ENCODE results near the gene DECR2. TPM values are rescaled to one million over a fixed set of nuclear protein-coding genes. Genes with fewer than 3 reads are reported as not detected.
A peak's percentile ranks its signal among the peaks of the same experiment; 100 is the strongest.
"Not testable (repeated sequence)": the region's sequence is repeated elsewhere in the genome, so short reads cannot be mapped to it uniquely, and the experiment has no call there.

The DECR2 gene
- total RNA-seq, 4 donors from 2014 or later = 16.5 to 30.9 (median 21.4) TPM

DNA sequence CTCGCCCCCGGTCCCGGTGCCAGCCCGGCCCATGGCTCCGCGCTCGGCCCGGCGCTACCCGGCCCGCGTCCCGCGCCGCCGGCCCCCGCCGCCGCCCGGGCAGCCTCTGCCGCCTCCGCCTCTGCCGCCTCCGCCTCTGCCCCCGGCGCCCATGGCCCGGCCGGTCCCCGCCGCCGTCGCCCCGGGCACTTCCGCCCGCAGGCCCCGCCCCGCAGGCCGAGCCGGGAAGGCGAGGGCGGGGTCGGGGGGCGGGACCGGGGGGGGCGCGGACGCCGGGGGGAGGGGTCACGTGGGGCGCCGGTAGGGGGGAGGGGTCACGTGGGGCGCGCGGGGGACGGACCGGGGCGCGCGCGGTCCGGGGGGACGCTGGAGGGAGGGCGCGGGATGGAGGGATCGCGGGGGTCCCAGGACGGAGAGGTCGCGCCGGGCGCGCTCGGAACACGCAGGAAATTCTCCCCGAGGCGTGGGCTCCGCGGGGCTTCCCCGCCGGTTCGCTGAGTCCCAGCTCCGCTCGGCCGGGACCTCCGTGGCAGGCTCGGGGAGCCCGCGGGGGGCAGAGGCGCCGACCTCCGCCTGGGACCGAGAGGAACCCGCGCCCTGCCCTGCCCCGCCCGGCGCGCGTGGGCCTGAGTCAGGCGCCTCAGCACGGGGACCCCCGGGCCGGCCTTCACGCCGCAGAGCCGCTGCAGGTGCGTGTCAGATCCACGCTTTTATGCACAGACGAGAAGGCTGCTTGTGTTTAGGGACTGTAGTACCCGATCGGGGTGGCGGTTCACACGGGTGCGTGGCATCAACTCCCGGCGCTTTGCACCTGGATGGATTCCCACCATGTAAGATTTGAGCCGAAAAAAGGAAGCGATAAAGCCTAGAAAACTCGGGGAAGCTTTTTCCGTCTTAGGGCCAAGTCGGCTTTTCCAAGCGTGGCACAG is 19.6 kb upstream of the DECR2 start, which contains the start of gene PGAP6:
Gene PGAP6, minus strand, starts transcription at position 190 of the 929 bp plus-strand sequence. Its CDS starts 157 bp downstream, at position 33.
- ATAC-seq (ENCODE audit: low FRiP score) = peak; percentile 71
- peak; percentile 44 for DNase-seq (ENCODE audit: low spot score)
- TF ChIP-seq, protein P1, sequence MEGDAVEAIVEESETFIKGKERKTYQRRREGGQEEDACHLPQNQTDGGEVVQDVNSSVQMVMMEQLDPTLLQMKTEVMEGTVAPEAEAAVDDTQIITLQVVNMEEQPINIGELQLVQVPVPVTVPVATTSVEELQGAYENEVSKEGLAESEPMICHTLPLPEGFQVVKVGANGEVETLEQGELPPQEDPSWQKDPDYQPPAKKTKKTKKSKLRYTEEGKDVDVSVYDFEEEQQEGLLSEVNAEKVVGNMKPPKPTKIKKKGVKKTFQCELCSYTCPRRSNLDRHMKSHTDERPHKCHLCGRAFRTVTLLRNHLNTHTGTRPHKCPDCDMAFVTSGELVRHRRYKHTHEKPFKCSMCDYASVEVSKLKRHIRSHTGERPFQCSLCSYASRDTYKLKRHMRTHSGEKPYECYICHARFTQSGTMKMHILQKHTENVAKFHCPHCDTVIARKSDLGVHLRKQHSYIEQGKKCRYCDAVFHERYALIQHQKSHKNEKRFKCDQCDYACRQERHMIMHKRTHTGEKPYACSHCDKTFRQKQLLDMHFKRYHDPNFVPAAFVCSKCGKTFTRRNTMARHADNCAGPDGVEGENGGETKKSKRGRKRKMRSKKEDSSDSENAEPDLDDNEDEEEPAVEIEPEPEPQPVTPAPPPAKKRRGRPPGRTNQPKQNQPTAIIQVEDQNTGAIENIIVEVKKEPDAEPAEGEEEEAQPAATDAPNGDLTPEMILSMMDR (IDR thresholded peaks at IDR 0.05) = no peak

DNA sequence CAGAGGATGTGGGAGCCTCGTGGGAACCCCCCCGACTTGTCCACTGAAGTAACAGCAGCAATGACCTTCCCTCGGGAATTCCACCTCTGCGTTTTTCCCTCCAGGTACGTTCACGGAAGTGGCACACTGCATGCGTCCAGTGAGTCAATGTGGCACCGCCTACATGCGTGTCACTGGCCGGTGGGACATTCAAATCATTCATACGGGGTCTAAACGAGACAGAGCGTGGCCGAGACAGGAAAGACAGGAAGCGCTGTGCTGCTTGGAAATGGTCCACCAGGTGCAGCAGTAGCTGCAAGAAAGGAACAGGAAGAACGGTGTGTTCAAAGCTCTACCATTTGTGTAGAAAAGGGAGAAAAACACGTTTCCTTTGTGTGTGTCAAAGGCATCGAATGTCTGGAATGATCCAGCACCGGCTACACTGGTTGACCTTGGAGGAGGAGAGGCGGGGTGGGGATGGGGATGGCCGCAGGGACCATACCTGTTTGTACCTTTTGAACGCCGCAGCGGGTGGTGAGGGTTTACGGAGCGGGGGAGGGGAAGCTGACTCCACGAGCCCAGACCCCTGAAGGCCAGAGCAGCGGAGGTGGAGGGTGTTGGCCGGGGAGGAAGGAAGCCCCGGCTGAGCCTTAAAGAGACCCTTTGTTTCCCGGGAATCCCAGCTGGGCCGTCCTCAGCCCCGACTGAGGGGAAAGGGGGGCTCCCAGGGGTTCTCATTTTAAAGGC is 18.2 kb upstream of the DECR2 start:
- no peak for ATAC-seq (ENCODE audit: low FRiP score)
- TF ChIP-seq, protein P1 (IDR thresholded peaks at IDR 0.05) = no peak
- no peak for DNase-seq (ENCODE audit: low spot score)

DNA sequence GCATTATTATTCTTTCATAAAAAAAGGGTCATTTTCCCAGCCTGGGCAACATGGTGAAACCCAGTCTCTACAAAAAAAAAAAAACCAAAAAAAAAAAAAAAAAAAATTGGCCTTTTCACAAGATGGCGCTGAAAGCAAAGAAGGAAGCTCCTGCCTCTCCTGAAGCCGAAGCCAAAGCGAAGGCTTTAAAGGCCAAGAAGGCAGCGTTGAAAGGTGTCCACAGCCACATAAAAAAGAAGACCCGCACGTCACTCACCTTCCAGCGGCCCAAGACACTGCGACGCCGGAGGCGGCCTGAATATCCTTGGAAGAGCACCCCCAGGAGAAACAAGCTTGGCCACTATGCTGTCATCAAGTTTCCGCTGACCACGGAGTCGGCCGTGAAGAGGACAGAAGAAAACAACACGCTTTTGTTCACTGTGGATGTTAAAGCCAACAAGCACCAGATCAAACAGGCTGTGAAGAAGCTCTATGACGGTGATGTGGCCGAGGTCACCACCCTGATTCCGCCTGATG is 15.0 kb upstream of the DECR2 start:
- ATAC-seq (ENCODE audit: low FRiP score) (no peak), DNase-seq (ENCODE audit: low spot score) (no peak)
- TF ChIP-seq, protein P1 (IDR thresholded peaks at IDR 0.05) = no peak

DNA sequence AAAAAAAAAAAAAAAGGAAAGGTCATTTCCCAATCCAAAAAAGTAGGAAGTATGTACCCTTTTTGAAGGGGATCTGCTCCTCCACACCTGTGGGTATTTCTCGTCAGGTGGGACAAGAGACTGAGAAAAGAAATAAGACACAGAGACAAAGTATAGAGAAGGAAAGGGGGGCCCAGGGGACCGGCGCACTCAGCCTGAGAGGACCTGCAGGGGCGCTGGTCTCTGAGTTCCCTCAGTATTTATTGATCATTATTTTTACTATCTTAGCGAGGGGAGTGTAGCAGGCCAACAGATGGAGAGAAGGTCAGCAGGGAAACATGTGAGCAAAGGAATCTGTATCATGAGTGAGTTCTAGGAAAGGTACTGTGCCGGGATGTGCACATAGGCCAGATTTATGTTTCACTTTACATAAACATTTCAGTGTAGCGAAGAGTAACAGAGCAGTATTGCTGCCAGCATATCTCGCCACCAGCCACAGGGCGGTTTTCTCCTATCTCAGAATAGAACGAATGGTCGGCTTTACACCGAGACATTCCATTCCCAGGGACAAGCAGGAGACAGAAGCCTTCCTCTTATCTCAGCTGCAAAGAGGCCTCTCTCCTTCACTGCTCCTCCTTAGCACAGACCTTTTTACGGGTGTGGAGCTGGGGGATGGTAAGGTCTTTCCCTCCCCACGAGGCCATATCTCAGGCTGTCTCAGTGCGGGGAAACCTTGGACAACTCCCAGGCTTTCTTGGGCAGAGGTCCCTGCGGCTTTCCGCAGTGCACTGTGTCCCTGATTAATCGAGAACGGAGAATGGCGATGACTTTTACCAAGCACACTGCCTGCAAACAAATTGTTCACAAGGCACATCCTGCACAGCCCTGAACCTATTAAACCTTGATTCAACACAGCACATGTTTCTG is 13.7 kb upstream of the DECR2 start:
- not testable (repeated sequence) for DNase-seq (ENCODE audit: low spot score)

DNA sequence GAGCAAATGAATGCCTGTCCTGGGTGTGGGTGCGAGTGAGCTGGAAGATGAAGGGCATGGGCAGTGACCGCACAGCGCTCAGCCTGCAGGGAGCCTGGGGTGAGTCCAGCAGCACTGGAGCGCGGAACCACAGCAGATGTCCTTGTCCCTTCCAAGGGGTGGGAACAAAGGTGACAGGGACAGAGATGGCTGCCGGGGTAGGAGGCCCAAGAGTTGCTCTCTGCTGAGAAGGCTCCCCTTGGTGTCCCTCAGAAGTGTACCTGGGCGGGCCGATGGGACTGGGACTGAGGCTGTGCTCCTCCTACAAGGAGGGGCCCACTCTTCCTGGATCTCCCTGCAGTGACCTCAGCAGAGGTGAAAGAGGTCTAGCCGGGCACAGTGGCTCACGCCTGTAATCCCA is 12.3 kb upstream of the DECR2 start:
- DNase-seq (ENCODE audit: low spot score) (no peak), ATAC-seq (ENCODE audit: low FRiP score) (no peak)
- TF ChIP-seq, protein P1 (IDR thresholded peaks at IDR 0.05) = no peak

More for the DNA sequence above, 13.7 kb upstream of the DECR2 start:
- not testable (repeated sequence) for ATAC-seq (ENCODE audit: low FRiP score)

DNA sequence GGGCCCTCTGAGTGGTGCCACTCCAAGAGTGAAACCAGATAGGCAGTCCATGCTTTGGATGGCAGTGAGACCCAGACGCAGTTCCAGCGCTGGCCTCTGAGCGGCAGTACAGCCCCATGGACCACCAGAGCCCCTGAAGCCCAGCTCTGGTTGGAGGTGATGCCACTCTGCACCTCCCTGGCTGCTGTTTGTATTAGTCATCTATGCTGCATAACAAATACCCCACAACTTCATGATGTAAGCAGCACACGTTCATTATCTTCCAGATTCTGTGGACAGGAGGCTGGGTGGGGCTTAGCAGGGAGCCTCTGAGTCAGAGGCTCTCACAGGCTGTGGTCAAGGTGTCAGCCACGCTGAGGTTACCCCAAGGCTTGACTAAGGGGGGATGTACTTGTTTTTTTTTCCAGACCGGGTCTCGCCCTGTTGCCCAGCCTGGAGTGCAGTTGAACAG is 9.8 kb upstream of the DECR2 start:
- no peak for DNase-seq (ENCODE audit: low spot score)
- ATAC-seq (ENCODE audit: low FRiP score) = peak; percentile 45

More for the DNA sequence above, 9.8 kb upstream of the DECR2 start:
- TF ChIP-seq, protein P1 (IDR thresholded peaks at IDR 0.05) = no peak
